HEK293 (cell line): Measurements from ENCODE around the gene FOXN3.

Experiments used
- CTCF ChIA-PET: fragments of 350-600 bp; formaldehyde crosslinking; extraction: SDS; loops from one replicate; lab custom pipeline; 2021; ENCODE audit warnings: antibody characterized with exemption; lab: Yijun Ruan, JAX
- POLR2A ChIA-PET: fragments of 300-600 bp; formaldehyde crosslinking; extraction: SDS; loops from one replicate; lab custom pipeline; 2020; ENCODE audit warnings: antibody characterized with exemption, inconsistent platforms; lab: Yijun Ruan, JAX
- H3K27ac ChIP-seq: fragments of 200-500 bp; sonication (Bioruptor generic); 2 replicates; pipeline ENCODE4 v1.5.1; 2014; ENCODE audit warnings: low read depth, low read length, control low read depth, inconsistent platforms; ENCODE audit errors: extremely low read depth
- H3K36me3 ChIP-seq, 2 experiments: fragments of 200-500 bp in 1 of 2; sonication (Bioruptor generic) in 1 of 2; 1 replicate in 1 of 2; 2 replicates in 1 of 2; pipeline ENCODE4 v1.5.1; 2014 to 2017; ENCODE audit warnings: inconsistent platforms in 2 of 2, low read length in 2 of 2; ENCODE audit not compliant: control insufficient read depth in 2 of 2, insufficient read depth in 1 of 2
- H3K4me1 ChIP-seq: fragments of 200-500 bp; sonication (Bioruptor generic); 2 replicates; pipeline ENCODE4 v1.5.1; 2014; ENCODE audit warnings: mild to moderate bottlenecking, low read length, inconsistent platforms; ENCODE audit not compliant: control insufficient read depth, insufficient read depth
- H3K4me3 ChIP-seq: 2 replicates; pipeline ENCODE4 v1.5.1; 2011; ENCODE audit warnings: low read depth, mild to moderate bottlenecking, control low read depth, low read length, moderate library complexity
- H3K9me3 ChIP-seq: fragments of 200-500 bp; sonication (Bioruptor generic); 2 replicates; pipeline ENCODE4 v1.5.1; 2014; ENCODE audit warnings: low read depth, low read length, inconsistent platforms; ENCODE audit not compliant: control insufficient read depth, insufficient read depth
- OSR2 ChIP-seq: fragments of 450-650 bp; formaldehyde crosslinking; IDR thresholded peaks from 2 replicates; pipeline ENCODE4 v1.5.1; 2016; ENCODE audit warnings: missing biosample characterization, missing genetic modification characterization
- SP7 ChIP-seq: fragments of 450-650 bp; formaldehyde crosslinking; IDR thresholded peaks from 2 replicates; pipeline ENCODE4 v1.5.1; 2016; ENCODE audit warnings: missing biosample characterization, missing genetic modification characterization
- TRIM28 ChIP-seq: IDR thresholded peaks from 2 replicates; pipeline ENCODE4 v1.6.1; 2011; ENCODE audit warnings: low read length, control low read depth, borderline replicate concordance
- WT1 ChIP-seq: fragments of 450-650 bp; formaldehyde crosslinking; IDR thresholded peaks from 2 replicates; pipeline ENCODE4 v1.5.1; 2016; ENCODE audit warnings: missing biosample characterization, missing genetic modification characterization
- ZBTB17 ChIP-seq: fragments of 450-650 bp; formaldehyde crosslinking; IDR thresholded peaks from 2 replicates; pipeline ENCODE4 v1.5.1; 2016; ENCODE audit warnings: missing biosample characterization, missing genetic modification characterization
- ZEB2 ChIP-seq: fragments of 450-650 bp; formaldehyde crosslinking; IDR thresholded peaks from 2 replicates; pipeline ENCODE4 v1.5.1; 2016; ENCODE audit warnings: missing biosample characterization, missing genetic modification characterization
- ZNF121 ChIP-seq: fragments of 450-650 bp; formaldehyde crosslinking; IDR thresholded peaks from 2 replicates; pipeline ENCODE4 v1.5.1; 2016; ENCODE audit warnings: missing biosample characterization, missing genetic modification characterization
- ZNF169 ChIP-seq: fragments of 450-650 bp; formaldehyde crosslinking; IDR thresholded peaks from 2 replicates; pipeline ENCODE4 v1.5.1; 2016; ENCODE audit warnings: missing biosample characterization, missing genetic modification characterization
- ZNF292 ChIP-seq: fragments of 450-650 bp; formaldehyde crosslinking; IDR thresholded peaks from 2 replicates; pipeline ENCODE4 v1.5.1; 2016; ENCODE audit warnings: low read depth, missing biosample characterization, missing genetic modification characterization, borderline replicate concordance
- ZNF366 ChIP-seq: fragments of 450-650 bp; formaldehyde crosslinking; conservative IDR thresholded peaks from 2 replicates; pipeline ENCODE4 v1.5.1; 2016; ENCODE audit warnings: missing biosample characterization, missing genetic modification characterization
- ZNF394 ChIP-seq: fragments of 450-650 bp; formaldehyde crosslinking; IDR thresholded peaks from 2 replicates; pipeline ENCODE4 v1.5.1; 2016; ENCODE audit warnings: missing biosample characterization, missing genetic modification characterization, mild to moderate bottlenecking, moderate library complexity, borderline replicate concordance
- ZNF501 ChIP-seq: fragments of 450-650 bp; formaldehyde crosslinking; IDR thresholded peaks from 2 replicates; pipeline ENCODE4 v1.5.1; 2016; ENCODE audit warnings: missing biosample characterization, missing genetic modification characterization
- ZNF514 ChIP-seq: fragments of 450-650 bp; formaldehyde crosslinking; IDR thresholded peaks from 2 replicates; pipeline ENCODE4 v1.5.1; 2016; ENCODE audit warnings: missing biosample characterization, missing genetic modification characterization
- ZNF561 ChIP-seq: fragments of 450-650 bp; IDR thresholded peaks from 2 replicates; pipeline ENCODE4 v1.5.1; 2018; ENCODE audit warnings: missing biosample characterization, missing genetic modification characterization, borderline replicate concordance
- ZNF654 ChIP-seq: fragments of 450-650 bp; formaldehyde crosslinking; IDR thresholded peaks from 2 replicates; pipeline ENCODE4 v1.5.1; 2016; ENCODE audit warnings: low read depth, missing biosample characterization, missing genetic modification characterization
- ZNF660 ChIP-seq: fragments of 450-650 bp; IDR thresholded peaks from 2 replicates; pipeline ENCODE4 v1.5.1; 2018; ENCODE audit warnings: missing biosample characterization, mild to moderate bottlenecking, missing genetic modification characterization
- ZNF785 ChIP-seq: fragments of 450-650 bp; formaldehyde crosslinking; IDR thresholded peaks from 2 replicates; pipeline ENCODE4 v1.5.1; 2016; ENCODE audit warnings: missing biosample characterization, missing genetic modification characterization
- ZNF792 ChIP-seq: fragments of 450-650 bp; formaldehyde crosslinking; IDR thresholded peaks from 2 replicates; pipeline ENCODE4 v1.5.1; 2016; ENCODE audit warnings: missing biosample characterization, missing genetic modification characterization
- ZSCAN30 ChIP-seq: fragments of 450-650 bp; IDR thresholded peaks from 2 replicates; pipeline ENCODE4 v1.5.1; 2018; ENCODE audit warnings: missing biosample characterization, mild to moderate bottlenecking, missing genetic modification characterization, moderate library complexity
- TF ChIP-seq, protein P1 (sequence below): fragments of 450-650 bp; formaldehyde crosslinking; IDR thresholded peaks from 2 replicates; pipeline ENCODE4 v1.5.1; 2016; ENCODE audit warnings: missing biosample characterization, missing genetic modification characterization, borderline replicate concordance
- TF ChIP-seq, protein P2 (sequence below): fragments of 450-650 bp; formaldehyde crosslinking; IDR thresholded peaks from 2 replicates; pipeline ENCODE4 v1.5.1; 2016; ENCODE audit warnings: missing biosample characterization, missing genetic modification characterization

FOXN3 gene

DNA sequence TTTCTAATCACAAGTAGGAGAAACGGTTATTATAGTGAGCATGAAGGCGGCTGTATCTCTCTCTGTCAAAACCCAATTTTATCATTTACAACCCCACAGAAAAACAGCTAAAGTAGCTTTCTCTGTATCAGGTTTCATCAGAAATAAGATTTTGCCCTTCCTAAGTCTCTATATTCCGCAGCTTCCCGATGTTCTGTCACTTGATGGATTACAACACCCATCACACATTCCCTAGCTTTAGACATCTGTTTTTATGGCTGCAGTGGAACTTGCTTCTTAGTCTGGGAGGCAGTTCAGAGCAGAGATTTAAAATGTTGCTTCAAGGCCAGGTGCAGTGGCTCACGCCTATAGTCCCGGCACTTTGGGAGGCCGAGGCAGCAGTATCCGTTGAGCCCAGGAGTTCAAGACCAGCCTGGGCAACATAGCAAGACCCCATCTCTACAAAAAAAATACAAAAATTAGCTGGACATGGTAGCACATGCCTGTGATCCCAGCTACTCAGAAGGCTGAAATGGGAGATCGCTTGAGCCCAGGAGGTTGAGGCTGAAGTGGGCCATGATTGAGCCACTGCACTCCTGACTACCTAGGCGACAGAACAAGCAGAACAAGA is 27.6 kb upstream of the FOXN3 start:
- CTCF ChIA-PET = interaction anchor here (0.7 kb wide), 1 partner anchor 9 kb away, joined by 3 read pairs; no protein-coding TSS in a partner anchor
- H3K27ac ChIP-seq = no peak overlapping the region
- POLR2A ChIA-PET = no interaction called here

DNA sequence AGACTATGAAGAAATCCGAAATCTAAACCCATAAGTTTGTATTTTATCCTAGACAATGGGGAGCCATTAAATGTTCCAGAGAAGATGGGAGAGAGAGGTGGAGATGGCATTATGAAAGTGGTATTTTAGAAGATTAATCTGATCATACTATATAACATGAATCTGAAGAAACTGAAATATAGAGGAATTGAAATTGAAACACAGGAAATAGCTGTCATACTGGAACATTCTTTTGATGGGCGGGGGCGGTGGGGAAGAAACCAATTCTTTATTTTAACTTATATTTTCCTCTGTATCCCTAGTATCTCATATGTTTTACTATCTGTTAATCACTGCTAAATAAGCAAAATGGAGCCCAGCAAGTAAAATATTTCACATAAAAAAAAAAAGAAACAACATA is 27.0 kb upstream of the FOXN3 start:
- POLR2A ChIA-PET = no interaction called here
- no peak overlapping the region for H3K27ac ChIP-seq
- no peak for TF ChIP-seq ZNF785 (tag by site-specific recombination)
- no peak for TF ChIP-seq ZNF660 (tag by site-specific recombination)
- no peak for TF ChIP-seq ZNF169
- TF ChIP-seq ZBTB17 (tag by site-specific recombination) = no peak
- TF ChIP-seq ZNF561 (tag by site-specific recombination) = no peak
- TF ChIP-seq ZNF394 (tag by site-specific recombination) = no peak
- TF ChIP-seq, protein P1, sequence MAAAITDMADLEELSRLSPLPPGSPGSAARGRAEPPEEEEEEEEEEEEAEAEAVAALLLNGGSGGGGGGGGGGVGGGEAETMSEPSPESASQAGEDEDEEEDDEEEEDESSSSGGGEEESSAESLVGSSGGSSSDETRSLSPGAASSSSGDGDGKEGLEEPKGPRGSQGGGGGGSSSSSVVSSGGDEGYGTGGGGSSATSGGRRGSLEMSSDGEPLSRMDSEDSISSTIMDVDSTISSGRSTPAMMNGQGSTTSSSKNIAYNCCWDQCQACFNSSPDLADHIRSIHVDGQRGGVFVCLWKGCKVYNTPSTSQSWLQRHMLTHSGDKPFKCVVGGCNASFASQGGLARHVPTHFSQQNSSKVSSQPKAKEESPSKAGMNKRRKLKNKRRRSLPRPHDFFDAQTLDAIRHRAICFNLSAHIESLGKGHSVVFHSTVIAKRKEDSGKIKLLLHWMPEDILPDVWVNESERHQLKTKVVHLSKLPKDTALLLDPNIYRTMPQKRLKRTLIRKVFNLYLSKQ (tag by site-specific recombination) = no peak
- TF ChIP-seq ZNF292 = no peak
- no peak for TF ChIP-seq WT1
- TF ChIP-seq ZNF501 (tag by site-specific recombination) = no peak
- TF ChIP-seq ZNF121 = no peak
- TF ChIP-seq ZNF654 (tag by site-specific recombination) = no peak
- TF ChIP-seq ZNF366 (tag by site-specific recombination) = no peak
- no peak for TF ChIP-seq ZSCAN30 (tag by site-specific recombination)
- TF ChIP-seq ZNF792 (tag by site-specific recombination) = no peak
- TF ChIP-seq, protein P2, sequence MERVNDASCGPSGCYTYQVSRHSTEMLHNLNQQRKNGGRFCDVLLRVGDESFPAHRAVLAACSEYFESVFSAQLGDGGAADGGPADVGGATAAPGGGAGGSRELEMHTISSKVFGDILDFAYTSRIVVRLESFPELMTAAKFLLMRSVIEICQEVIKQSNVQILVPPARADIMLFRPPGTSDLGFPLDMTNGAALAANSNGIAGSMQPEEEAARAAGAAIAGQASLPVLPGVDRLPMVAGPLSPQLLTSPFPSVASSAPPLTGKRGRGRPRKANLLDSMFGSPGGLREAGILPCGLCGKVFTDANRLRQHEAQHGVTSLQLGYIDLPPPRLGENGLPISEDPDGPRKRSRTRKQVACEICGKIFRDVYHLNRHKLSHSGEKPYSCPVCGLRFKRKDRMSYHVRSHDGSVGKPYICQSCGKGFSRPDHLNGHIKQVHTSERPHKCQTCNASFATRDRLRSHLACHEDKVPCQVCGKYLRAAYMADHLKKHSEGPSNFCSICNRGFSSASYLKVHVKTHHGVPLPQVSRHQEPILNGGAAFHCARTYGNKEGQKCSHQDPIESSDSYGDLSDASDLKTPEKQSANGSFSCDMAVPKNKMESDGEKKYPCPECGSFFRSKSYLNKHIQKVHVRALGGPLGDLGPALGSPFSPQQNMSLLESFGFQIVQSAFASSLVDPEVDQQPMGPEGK (tag by site-specific recombination) = no peak
- no peak for TF ChIP-seq TRIM28
- TF ChIP-seq ZNF514 = no peak
- TF ChIP-seq OSR2 (tag by site-specific recombination) = no peak
- no peak for TF ChIP-seq SP7
- H3K4me1 ChIP-seq = no peaks in the 10 kb centered on the region
- CTCF ChIA-PET = interaction anchor here (0.7 kb wide), 1 partner anchor 9 kb away, joined by 3 read pairs; no protein-coding TSS in a partner anchor
- H3K36me3 ChIP-seq = no peaks in the 10 kb centered on the region
- H3K4me3 ChIP-seq = no peak overlapping the region
- H3K9me3 ChIP-seq = no peaks in the 10 kb centered on the region

More for the DNA sequence above, 27.6 kb upstream of the FOXN3 start:
- Histone ChIP-seq H3K36me3 (no peaks in the 10 kb centered on the region), H3K4me1 (no peaks in the 10 kb centered on the region), H3K4me3 (no peak overlapping the region), H3K9me3 (no peaks in the 10 kb centered on the region)
- TF ChIP-seq ZEB2 (tag by site-specific recombination) (no peak), ZNF121 (peak; percentile 69; the same call in 1 of the 2 replicates)
